ENCODE data around the gene SOX10. TPM values are rescaled to one million over a fixed set of nuclear protein-coding genes. Genes with fewer than 3 reads are reported as not detected.
A peak's percentile ranks its signal among the peaks of the same experiment; 100 is the strongest.

The SOX10 gene
- 0.08 TPM for total RNA-seq (ENCODE audit: unreplicated experiment)
- long read RNA-seq, result 0 reads

GRCh38 chr22:37983860-37984791 is at the start of gene SOX10:
Gene SOX10 (minus strand): TSS chr22:37984555. CDS start chr22:37983784, 771 bp downstream.
- peaks cover 2% of the 10 kb centered on the region for H3K4me1 Mint-ChIP-seq (ENCODE audit: unreplicated experiment)
- H3K9me3 Mint-ChIP-seq (ENCODE audit: unreplicated experiment), result no peaks in the 10 kb centered on the region
- H3K27ac Mint-ChIP-seq (ENCODE audit: unreplicated experiment), result no peak within 1 kb of the TSS
- no peak for TF ChIP-seq CTCF (IDR thresholded peaks at IDR 0.05; ENCODE audit: unreplicated experiment)
- H3K27me3 Mint-ChIP-seq (ENCODE audit: unreplicated experiment), result peaks cover 13% of the 10 kb centered on the region
- H3K4me3 Mint-ChIP-seq (ENCODE audit: unreplicated experiment), result peak within 1 kb of the TSS; percentile 37
- no peak for DNase-seq (ENCODE audit: low spot score)
- no peaks in the 10 kb centered on the region for H3K36me3 Mint-ChIP-seq (ENCODE audit: low read depth, unreplicated experiment)

DNA sequence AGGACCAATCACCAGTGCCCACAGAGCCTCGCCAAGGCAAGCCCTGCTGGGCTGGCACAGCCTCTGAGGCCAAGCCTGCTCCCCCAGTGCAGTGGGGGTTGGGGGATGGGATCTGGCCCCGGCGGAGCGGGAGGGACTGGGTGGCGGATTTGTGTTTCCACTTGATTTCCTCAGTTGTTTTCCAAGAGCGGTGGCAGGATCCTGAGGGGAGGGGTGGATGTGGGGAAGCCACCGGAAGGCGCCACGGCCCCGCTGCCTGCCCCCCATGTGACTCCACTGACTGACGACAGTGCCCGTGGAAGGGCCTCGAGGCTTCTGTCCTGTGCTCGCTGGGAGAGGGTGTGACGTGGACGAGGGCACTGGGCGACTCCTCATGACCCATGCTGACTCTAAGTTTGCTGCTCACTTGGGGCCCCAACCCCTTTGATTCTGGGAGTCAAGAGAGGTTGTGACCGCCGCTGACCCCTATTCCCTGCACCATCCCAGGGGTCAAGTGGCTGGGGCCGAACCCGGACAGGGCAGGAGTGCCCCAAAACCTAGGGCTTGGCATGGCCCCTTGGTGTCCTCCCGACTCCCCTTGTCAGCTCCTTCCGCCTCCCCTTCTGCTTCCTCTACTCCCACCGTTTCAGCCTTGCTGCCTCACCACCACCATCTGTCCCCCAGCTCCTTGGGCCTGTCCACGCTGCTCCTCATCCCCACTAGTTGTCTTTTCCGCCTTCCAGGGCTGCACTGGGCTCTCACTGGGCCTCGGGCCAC is 49.3 kb upstream of the SOX10 start:
- no peak for TF ChIP-seq CTCF (IDR thresholded peaks at IDR 0.05; ENCODE audit: unreplicated experiment)
- Mint-ChIP-seq H3K27me3 (ENCODE audit: unreplicated experiment) (peaks cover 20% of the 10 kb centered on the region), H3K9me3 (ENCODE audit: unreplicated experiment) (no peaks in the 10 kb centered on the region), H3K4me1 (ENCODE audit: unreplicated experiment) (peaks cover 12% of the 10 kb centered on the region), H3K27ac (ENCODE audit: unreplicated experiment) (no peak overlapping the region), H3K4me3 (ENCODE audit: unreplicated experiment) (no peak overlapping the region), H3K36me3 (ENCODE audit: low read depth, unreplicated experiment) (no peaks in the 10 kb centered on the region)
- no peak for DNase-seq (ENCODE audit: low spot score)

DNA sequence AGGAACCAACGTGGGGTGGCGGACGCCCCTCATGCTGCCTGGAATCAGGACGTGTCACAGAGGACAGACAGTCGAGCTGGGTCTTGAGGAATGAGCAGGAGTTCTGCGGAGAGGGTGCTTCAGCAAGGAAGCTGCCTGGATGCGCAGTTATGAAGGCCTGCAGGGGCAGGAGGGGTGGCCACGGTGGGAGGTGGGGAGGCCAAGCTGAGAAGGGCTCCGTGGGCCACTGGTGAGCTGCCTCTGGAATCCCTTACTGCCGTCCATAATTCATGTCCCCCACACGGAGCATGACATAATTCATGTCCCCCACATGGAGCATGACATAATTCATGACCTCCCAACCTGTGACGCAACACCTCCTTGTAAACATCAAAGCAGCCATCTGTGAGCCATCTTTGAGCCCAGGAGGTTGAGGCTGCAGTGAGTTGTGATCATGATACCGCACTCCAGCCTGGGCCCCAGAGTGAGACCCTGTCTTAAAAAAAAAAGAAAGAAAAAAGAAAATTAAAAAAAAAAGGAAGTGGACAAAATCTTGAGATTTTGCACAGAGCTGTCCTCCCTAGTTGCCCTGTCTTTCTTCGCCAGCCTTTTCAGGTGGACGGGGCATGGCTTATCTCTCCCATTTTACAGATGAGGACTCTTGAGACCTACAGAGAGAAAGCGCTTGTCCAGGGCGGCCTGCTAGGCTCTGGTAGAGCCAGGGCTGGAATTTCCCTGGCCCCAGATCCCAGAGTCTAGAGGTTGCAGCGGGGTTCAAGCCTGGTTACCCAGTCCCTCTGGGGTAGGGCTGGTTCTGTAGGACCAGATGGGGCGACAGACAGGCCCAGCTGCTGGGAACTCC is 48.5 kb upstream of the SOX10 start:
- no peak for DNase-seq (ENCODE audit: low spot score)
- H3K36me3 Mint-ChIP-seq (ENCODE audit: low read depth, unreplicated experiment), result no peaks in the 10 kb centered on the region
- H3K4me3 Mint-ChIP-seq (ENCODE audit: unreplicated experiment), result no peak overlapping the region
- TF ChIP-seq CTCF (IDR thresholded peaks at IDR 0.05; ENCODE audit: unreplicated experiment), result no peak
- no peak overlapping the region for H3K27ac Mint-ChIP-seq (ENCODE audit: unreplicated experiment)
- H3K4me1 Mint-ChIP-seq (ENCODE audit: unreplicated experiment), result peaks cover 12% of the 10 kb centered on the region
- no peaks in the 10 kb centered on the region for H3K9me3 Mint-ChIP-seq (ENCODE audit: unreplicated experiment)
- peaks cover 20% of the 10 kb centered on the region for H3K27me3 Mint-ChIP-seq (ENCODE audit: unreplicated experiment)

DNA sequence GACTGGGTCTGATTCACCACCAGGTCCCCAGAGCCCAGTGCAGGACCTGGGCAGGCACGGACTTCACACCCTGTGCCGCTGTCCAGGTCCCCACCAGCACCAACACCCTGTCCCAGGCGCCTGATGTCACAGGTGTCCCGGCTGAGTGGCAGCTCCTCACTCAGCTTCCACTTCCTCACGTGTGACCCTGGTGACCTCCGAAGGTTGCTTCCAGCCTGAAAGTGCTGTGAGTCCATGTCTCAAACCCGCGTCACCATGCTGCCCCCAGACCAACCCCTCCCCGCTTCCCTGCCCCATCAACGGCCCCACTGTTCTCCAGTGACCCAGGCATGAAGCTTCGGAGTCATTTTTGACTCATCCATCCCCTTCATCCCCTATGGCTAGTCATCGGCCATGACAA is 47.1 kb upstream of the SOX10 start:
- no peaks in the 10 kb centered on the region for H3K36me3 Mint-ChIP-seq (ENCODE audit: low read depth, unreplicated experiment)
- no peak for TF ChIP-seq CTCF (IDR thresholded peaks at IDR 0.05; ENCODE audit: unreplicated experiment)
- DNase-seq (ENCODE audit: low spot score), result no peak
- no peak overlapping the region for H3K4me3 Mint-ChIP-seq (ENCODE audit: unreplicated experiment)
- H3K27ac Mint-ChIP-seq (ENCODE audit: unreplicated experiment), result no peak overlapping the region
- no peaks in the 10 kb centered on the region for H3K9me3 Mint-ChIP-seq (ENCODE audit: unreplicated experiment)
- H3K4me1 Mint-ChIP-seq (ENCODE audit: unreplicated experiment), result peaks cover 8% of the 10 kb centered on the region
- H3K27me3 Mint-ChIP-seq (ENCODE audit: unreplicated experiment), result peaks cover 14% of the 10 kb centered on the region
